Activated naive CD8-positive, alpha-beta T cell treated with anti-CD3 and anti-CD28 coated beads, Interleukin-2, amount 10 ng/mL, durations not matched to agents 7 days and 5 days (primary cell): ENCODE measurements around the gene LDLRAD3. TPM values are rescaled to one million over a fixed set of nuclear protein-coding genes. Genes with fewer than 3 reads are reported as not detected.

Experiments
- ATAC-seq: fragments of 150-1000 bp; cut with Tn5 transposase; one replicate; pipeline ENCODE4 v1.10.0; 2021; ENCODE audit warnings: low read depth, moderate library complexity
- POLR2A ChIA-PET: fragments of 350-600 bp; sonication (Branson Sonifier 250); formaldehyde crosslinking; loops from one replicate; lab custom pipeline; 2021; ENCODE audit warnings: antibody characterized with exemption; lab: Charles Lee
- DNase-seq: peaks from one replicate; pipeline ENCODE4 v3.0.0; 2021
- H3K27ac Mint-ChIP-seq: one replicate; pipeline ENCODE4 v1.8.0; 2022; ENCODE audit warnings: mild to moderate bottlenecking, mixed read lengths
- H3K27me3 Mint-ChIP-seq: one replicate; pipeline ENCODE4 v1.8.0; 2022; ENCODE audit warnings: mild to moderate bottlenecking, moderate library complexity, mixed read lengths
- H3K36me3 Mint-ChIP-seq: one replicate; pipeline ENCODE4 v1.8.0; 2021; ENCODE audit warnings: mild to moderate bottlenecking, mixed read lengths
- H3K4me1 Mint-ChIP-seq: one replicate; pipeline ENCODE4 v1.8.0; 2021; ENCODE audit warnings: mixed read lengths
- H3K4me3 Mint-ChIP-seq: one replicate; pipeline ENCODE4 v1.8.0; 2022; ENCODE audit warnings: mild to moderate bottlenecking, moderate library complexity, mixed read lengths
- H3K9me3 Mint-ChIP-seq: one replicate; pipeline ENCODE4 v1.8.0; 2021; ENCODE audit warnings: mixed read lengths
- total RNA-seq, 2 experiments: library from RNA; stranded (reverse); gene quantifications; one replicate each; pipeline ENCODE4 v1.2.3, GENCODE V29; 2021

Gene LDLRAD3
- total RNA-seq, 2 experiments from 2014 or later, result 0.09 TPM; not detected in 1

DNA sequence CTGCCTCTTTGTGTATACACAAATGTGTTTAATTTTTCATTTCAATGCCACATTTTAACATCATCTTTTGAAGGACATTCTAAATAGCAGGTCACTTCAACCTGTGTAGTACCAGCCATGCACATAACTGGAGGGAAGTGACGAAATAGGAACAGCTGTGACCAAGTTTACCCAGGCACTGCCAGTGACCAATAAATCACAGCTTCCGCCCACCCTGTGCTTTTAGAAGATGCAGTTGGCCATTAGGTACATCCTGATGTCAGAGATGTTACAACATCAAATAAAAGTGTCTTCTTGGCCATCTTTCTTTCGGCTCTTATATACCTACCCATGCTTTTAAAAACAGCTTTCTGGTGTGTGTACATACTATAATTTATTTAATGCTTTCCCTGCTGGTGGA, 7.8 kb downstream of the LDLRAD3 start:
- Mint-ChIP-seq H3K36me3 (no peaks in the 10 kb centered on the region), H3K27me3 (peaks cover 14% of the 10 kb centered on the region), H3K27ac (no peak overlapping the region), H3K4me1 (no peaks in the 10 kb centered on the region), H3K4me3 (no peak overlapping the region), H3K9me3 (no peaks in the 10 kb centered on the region)
- ATAC-seq (no peak), DNase-seq (no peak)
- POLR2A ChIA-PET, result no interaction called here

DNA sequence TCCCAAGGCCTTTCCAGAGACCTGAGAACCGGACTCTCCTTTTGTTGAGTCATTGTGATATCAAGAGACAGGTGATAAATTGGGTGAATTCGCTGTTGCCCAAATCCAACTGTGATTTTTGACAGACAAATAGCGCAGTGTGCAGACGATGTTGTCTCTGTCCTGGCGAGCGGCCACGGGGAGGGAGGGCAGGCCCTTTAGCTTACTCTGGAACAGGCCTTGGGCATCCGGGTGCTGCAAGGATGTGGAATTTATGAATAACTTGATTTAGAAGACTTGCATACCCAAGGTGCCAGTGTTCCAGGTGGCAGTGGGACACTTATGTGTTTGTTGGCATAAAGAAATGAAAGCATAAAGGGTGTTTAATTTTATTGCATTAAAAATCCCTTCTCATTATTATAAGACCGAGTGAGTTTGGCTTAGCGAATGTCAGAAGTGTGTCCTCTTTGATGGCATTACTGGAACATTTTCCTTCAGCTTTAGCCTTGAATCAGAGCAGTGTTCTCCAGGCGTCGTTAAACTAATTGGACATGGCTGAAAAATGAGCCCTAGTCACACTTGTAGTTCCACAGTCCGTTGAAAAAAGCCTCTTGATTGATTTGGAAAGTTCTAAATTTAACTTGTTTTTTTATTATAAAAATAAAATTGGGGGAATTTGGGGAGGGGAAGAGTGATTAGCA, 9.4 kb downstream of the LDLRAD3 start:
- Mint-ChIP-seq H3K9me3 (no peaks in the 10 kb centered on the region), H3K4me3 (no peak overlapping the region), H3K36me3 (no peaks in the 10 kb centered on the region), H3K27ac (no peak overlapping the region), H3K4me1 (no peaks in the 10 kb centered on the region), H3K27me3 (peaks cover 12% of the 10 kb centered on the region)
- DNase-seq, result no peak
- ATAC-seq, result no peak
- POLR2A ChIA-PET, result no interaction called here

DNA sequence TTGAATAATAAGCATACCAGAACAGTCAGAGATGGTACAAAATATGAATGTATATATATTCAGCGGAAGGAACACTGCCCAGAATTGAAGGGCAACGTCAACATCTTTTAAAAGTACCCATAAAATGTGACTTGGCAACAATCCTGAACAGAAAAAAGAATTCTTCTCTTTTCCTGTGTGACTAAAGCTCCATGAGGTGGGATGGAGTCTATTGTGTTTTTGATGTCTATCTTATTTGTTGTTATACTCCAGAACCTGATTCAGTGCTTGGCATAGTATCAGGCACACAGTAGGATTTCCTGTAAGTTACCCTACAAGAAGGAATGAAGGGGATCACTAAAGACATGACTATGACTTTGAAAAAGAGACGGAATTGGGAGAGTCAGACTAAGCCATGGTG, 10.3 kb downstream of the LDLRAD3 start:
- Mint-ChIP-seq H3K4me3 (no peak overlapping the region), H3K27me3 (peaks cover 12% of the 10 kb centered on the region), H3K9me3 (no peaks in the 10 kb centered on the region), H3K4me1 (no peaks in the 10 kb centered on the region), H3K36me3 (no peaks in the 10 kb centered on the region), H3K27ac (no peak overlapping the region)
- ATAC-seq, result no peak
- no peak for DNase-seq
- POLR2A ChIA-PET, result no interaction called here

DNA sequence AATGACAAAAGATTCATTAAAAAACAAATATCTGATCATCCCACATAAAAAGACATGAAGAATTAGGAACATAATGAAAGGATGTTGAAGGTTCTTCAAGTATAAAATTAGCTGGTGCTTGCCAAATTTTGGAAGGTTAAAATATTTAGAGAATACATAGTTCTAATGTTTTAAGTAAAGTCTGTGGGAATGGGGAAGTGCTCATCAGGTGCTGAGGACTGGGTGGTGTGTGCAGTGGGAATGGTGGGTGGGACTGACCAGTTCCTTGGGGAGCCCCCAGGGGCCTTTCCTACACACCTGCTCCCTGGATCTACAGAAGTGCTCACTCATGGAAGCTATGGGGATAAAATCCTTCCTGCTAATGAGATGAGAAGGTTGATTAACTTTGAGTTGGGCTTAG, 11.8 kb downstream of the LDLRAD3 start:
- DNase-seq (no peak), ATAC-seq (no peak)
- no peak overlapping the region for H3K27ac Mint-ChIP-seq
- no peaks in the 10 kb centered on the region for H3K4me1 Mint-ChIP-seq
- no peaks in the 10 kb centered on the region for H3K36me3 Mint-ChIP-seq
- no peaks in the 10 kb centered on the region for H3K9me3 Mint-ChIP-seq
- peaks cover 12% of the 10 kb centered on the region for H3K27me3 Mint-ChIP-seq
- POLR2A ChIA-PET, result no interaction called here
- H3K4me3 Mint-ChIP-seq, result no peak overlapping the region

DNA sequence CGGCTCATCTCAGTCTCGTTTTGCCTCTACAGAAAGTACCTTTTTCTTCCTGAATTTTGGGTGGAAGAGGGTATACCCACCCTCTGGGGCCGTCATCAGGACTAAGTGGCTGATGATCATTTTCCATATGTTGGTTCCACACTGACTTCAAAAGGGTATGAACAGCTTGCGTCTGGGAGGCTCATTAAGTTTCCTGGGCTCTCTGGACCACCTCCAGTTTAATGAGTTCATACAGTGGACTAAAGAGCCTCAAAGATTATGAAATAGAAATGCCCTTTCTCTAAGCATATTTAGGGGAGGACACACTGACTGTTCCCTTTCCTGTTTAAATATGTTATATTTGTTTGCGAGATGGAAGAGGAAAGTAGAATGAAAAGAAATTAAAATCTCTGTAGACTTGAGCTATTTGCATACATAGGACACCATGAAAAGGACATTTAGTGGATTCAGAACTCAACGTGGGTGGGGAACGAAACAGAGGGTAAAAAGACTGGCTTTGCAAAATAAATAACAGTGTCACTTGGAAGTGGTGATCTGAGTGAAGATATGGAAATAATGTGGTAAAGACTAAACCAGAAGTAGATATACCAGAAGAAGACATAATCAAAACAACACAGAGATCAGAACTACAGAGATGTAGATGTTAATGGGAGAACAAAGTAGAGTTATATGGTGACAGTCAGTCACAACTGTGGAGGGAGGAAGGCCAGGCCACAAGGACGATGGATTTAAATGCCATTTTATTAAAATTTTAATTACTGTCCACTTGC, 18.7 kb downstream of the LDLRAD3 start:
- DNase-seq (no peak), ATAC-seq (no peak)
- peaks cover 3% of the 10 kb centered on the region for H3K27me3 Mint-ChIP-seq
- POLR2A ChIA-PET, result no interaction called here
- no peak overlapping the region for H3K4me3 Mint-ChIP-seq
- no peaks in the 10 kb centered on the region for H3K4me1 Mint-ChIP-seq
- no peak overlapping the region for H3K27ac Mint-ChIP-seq
- no peaks in the 10 kb centered on the region for H3K36me3 Mint-ChIP-seq
- no peaks in the 10 kb centered on the region for H3K9me3 Mint-ChIP-seq

DNA sequence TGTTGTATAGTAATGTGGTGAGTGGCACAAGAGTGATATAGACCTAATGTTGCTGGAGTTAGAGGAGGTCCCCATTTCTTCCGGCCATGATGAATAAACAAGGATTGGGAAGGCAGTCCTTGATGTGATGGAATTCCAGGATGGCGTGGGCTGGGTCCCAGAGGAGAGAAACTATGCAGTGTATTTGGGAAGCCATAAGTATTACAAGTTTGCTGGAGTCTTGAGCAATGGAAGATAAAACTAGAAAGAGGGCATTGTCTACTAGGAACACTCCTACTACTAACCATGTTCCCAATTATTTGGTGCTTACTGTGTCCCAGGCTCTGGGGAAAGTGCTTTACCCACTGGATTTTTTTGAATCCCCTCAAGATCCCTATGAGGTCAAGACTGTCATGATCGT, 20.0 kb downstream of the LDLRAD3 start:
- ATAC-seq, result no peak
- Mint-ChIP-seq H3K4me3 (no peak overlapping the region), H3K36me3 (no peaks in the 10 kb centered on the region), H3K9me3 (no peaks in the 10 kb centered on the region), H3K27me3 (peaks cover 3% of the 10 kb centered on the region), H3K4me1 (no peaks in the 10 kb centered on the region), H3K27ac (no peak overlapping the region)
- POLR2A ChIA-PET, result no interaction called here
- DNase-seq, result no peak

DNA sequence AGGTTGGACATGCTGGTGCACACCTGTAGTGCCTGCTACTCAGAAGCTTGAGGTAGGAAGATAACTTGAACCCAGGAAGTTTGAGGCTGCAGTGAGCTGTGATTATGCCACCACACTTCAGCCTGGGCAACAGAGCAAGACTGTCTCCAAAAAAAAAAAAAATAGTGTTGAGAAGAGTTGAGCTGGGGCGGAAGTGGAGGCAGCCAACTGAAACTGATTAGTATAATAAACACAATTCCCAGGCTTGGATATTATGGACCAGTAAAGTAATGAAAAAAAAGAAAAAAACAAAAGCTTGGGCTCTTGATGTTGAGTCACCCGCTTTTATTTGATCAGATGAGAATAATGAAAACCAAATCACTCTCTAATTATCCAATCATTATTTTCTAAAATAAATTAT, 21.0 kb downstream of the LDLRAD3 start:
- Mint-ChIP-seq H3K4me3 (no peak overlapping the region), H3K27ac (no peak overlapping the region), H3K27me3 (peaks cover 3% of the 10 kb centered on the region), H3K9me3 (no peaks in the 10 kb centered on the region), H3K4me1 (no peaks in the 10 kb centered on the region), H3K36me3 (no peaks in the 10 kb centered on the region)
- ATAC-seq (no peak), DNase-seq (no peak)
- POLR2A ChIA-PET, result no interaction called here

DNA sequence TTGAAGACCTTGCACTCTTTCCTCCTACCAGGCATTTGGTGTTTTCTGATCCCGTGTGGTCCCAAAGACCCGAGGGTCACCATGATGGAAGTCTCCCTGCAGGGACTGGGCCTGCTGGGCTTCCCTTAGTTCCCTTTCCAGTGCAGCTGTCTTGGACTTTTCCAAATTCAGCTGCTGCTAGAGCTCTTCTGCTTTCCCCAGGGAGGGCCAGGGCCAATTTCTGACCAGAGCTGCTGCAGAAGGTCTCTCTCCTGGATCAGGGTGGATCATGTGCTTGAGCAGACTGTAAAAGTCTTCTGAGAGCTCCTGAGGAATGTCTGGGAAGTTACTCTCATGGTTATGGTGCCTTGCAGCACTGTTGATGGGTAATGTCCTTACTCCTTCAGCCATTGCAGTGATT, 23.2 kb downstream of the LDLRAD3 start:
- Mint-ChIP-seq H3K9me3 (no peaks in the 10 kb centered on the region), H3K27me3 (peaks cover 6% of the 10 kb centered on the region), H3K4me3 (no peak overlapping the region), H3K27ac (no peak overlapping the region), H3K36me3 (no peaks in the 10 kb centered on the region), H3K4me1 (no peaks in the 10 kb centered on the region)
- DNase-seq, result no peak
- no peak for ATAC-seq
- POLR2A ChIA-PET, result no interaction called here

DNA sequence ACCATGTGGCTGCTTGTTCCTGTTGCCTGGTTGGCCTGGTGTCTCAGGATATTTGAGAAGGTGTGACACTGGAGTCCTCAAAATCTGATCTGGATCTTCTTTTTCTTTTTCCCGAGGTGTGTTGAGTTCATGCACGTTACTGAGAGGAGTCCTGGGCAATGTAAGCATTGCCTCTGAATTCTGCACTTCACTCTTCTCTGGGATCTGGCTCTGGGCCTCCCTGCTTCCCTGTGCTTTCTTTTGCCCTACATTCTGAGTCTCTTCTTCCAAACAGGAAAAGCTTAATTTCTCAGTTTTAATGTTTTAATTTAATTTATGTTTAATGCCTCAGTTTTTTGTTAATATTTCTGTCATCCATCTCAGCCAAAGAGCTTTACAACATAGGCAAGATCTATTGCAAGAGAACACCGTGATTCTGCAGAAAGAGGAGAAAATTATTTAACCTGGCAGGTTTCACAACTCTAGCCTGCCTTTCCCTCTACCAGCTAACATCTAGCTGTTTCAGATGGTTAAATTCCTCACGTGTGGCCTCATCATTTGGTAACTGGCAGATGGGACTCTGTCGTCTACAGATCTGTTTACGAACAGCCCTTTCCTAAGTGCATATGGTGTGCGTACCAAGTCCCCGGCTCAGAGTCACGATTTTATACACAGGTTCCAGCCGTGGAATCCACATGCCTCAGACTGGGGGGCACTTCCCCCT, 24.7 kb downstream of the LDLRAD3 start:
- Mint-ChIP-seq H3K36me3 (no peaks in the 10 kb centered on the region), H3K4me1 (no peaks in the 10 kb centered on the region), H3K4me3 (no peak overlapping the region), H3K27ac (no peak overlapping the region), H3K9me3 (peaks cover 3% of the 10 kb centered on the region), H3K27me3 (peaks cover 6% of the 10 kb centered on the region)
- POLR2A ChIA-PET, result no interaction called here
- ATAC-seq (no peak), DNase-seq (no peak)

DNA sequence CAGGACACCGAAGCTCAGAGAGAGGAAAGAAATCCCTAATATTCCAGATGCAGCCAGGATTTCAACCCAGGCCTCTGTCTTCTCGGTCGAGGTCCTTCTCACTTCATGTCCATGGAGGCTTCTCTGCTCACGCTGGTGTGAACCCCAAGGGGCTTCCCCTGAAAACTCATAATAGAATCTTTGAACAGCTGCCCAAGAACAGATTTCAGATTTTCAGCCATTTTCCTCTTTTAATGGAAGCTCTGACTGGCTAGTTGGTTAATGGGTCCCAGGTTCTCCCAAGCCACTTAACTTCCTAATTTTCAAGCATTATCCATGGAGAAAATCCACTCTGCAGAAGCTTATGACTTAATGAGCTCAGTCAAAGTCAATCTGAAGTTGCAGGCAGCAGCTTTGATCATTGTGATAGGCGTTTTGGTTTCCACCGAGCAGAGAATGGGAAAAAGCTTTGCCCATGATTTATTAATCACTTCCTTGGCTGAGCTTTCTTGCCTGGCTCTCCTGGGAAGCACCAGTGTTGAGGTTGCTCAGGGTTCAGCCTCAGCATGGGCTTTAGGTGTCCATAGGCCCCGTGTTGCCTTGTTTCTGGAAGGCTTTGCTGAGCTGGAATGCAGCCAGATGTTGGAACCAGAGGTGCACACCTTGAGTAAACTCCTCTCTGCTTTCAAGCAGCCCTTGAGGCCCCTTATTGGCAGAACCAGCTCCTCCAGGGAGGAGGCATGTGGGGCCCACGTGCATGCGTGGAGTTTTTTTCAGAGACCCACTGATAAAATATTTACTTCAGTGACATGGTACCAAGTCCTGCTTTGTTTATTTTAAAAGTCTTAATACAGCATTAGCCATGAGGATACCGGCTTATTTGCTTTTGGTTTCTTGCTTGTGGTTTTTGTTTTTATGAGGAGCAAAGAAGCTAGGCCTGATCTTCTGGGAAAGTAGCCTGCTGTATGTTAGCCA, 25.5 kb downstream of the LDLRAD3 start:
- ATAC-seq (no peak), DNase-seq (no peak)
- H3K27me3 Mint-ChIP-seq, result peaks cover 6% of the 10 kb centered on the region
- H3K9me3 Mint-ChIP-seq, result peaks cover 3% of the 10 kb centered on the region
- H3K27ac Mint-ChIP-seq, result no peak overlapping the region
- no peaks in the 10 kb centered on the region for H3K4me1 Mint-ChIP-seq
- no peak overlapping the region for H3K4me3 Mint-ChIP-seq
- H3K36me3 Mint-ChIP-seq, result no peaks in the 10 kb centered on the region
- POLR2A ChIA-PET, result no interaction called here

DNA sequence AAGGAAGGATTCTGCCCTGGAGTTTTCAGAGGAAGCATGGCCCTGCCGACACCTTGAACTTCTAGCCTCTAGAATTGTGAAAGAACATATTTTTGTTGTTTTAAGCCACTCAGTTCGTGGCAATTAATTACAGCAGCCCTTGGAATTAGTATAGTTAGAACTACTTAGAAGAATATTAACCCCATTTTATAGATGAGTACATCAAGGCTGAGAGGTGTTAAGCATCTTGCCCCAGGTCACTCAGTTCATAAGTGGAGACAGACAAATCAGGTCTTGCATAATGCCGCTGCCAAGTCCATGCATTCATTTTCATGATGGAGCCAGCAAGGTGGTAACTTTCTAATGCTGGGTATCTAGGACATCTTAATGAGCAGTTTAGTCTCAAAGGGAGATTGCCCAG, 26.6 kb downstream of the LDLRAD3 start:
- Mint-ChIP-seq H3K9me3 (peaks cover 3% of the 10 kb centered on the region), H3K27me3 (peaks cover 3% of the 10 kb centered on the region), H3K4me1 (no peaks in the 10 kb centered on the region), H3K27ac (no peak overlapping the region), H3K4me3 (no peak overlapping the region), H3K36me3 (no peaks in the 10 kb centered on the region)
- no peak for ATAC-seq
- POLR2A ChIA-PET, result no interaction called here
- DNase-seq, result no peak

DNA sequence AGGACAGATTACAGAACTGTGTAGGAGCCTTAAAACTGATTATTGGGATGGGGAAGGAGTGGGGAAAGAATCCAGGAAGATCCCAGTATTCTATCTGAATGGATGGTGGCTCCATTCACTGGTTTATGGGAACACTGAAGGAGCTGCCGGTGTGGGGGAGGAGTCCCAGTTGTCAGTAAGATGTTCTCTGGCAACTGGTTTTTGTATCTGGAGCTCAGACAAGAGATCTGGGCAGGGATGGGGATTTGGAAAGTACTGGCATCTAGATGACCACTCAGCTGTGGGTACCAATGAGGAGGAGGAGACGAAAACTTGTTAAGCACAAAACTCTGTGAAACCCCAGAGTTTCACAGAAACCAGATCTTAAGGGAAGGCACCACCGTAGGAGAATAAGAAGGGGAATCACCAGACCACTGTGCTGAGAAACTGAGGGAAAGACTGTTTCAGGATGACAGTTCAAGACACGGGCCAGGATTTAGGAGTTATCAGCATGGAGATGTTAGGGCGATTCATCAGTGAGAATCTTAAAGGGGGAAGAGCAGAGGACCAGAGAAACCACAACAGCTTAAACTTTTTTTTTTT, 28.1 kb downstream of the LDLRAD3 start:
- Mint-ChIP-seq H3K4me3 (no peak overlapping the region), H3K27ac (no peak overlapping the region), H3K4me1 (no peaks in the 10 kb centered on the region), H3K36me3 (no peaks in the 10 kb centered on the region), H3K27me3 (peaks cover 2% of the 10 kb centered on the region), H3K9me3 (peaks cover 3% of the 10 kb centered on the region)
- ATAC-seq (no peak), DNase-seq (no peak)
- POLR2A ChIA-PET, result no interaction called here
